Measurements from ENCODE around the gene CFAP54. TPM values are rescaled to one million over a fixed set of nuclear protein-coding genes. Genes with fewer than 3 reads are reported as not detected.

Gene CFAP54
- total RNA-seq, 1 donor from 2014 or later: 0.13 TPM

GRCh38 chr12:96776908-96777307 lies 287.5 kb downstream of the CFAP54 start:
- intact Hi-C loops (cut with DNase I): no loop called here
- no peak for ATAC-seq (ENCODE audit: poor library complexity)
- no peak for DNase-seq

GRCh38 chr12:96780330-96780729 lies 291.0 kb downstream of the CFAP54 start:
- no peak for ATAC-seq (ENCODE audit: poor library complexity)
- DNase-seq: no peak
- intact Hi-C loops (cut with DNase I): no loop called here

- intact Hi-C loops (cut with DNase I): no loop called here
Measured at GRCh38 chr12:96786791-96787190, 297.4 kb downstream of the CFAP54 start.

GRCh38 chr12:96803969-96804368 lies 314.6 kb downstream of the CFAP54 start:
- DNase-seq (no peak), ATAC-seq (ENCODE audit: poor library complexity) (no peak)
- intact Hi-C loops (cut with DNase I): no loop called here

More at GRCh38 chr12:96786791-96787190, 297.4 kb downstream of the CFAP54 start:
- DNase-seq: no peak
- no peak for ATAC-seq (ENCODE audit: poor library complexity)

- DNase-seq: no peak
- no peak for ATAC-seq (ENCODE audit: poor library complexity)
- intact Hi-C loops (cut with DNase I): no loop called here
Measured at GRCh38 chr12:96806272-96806671, 316.9 kb downstream of the CFAP54 start.

- DNase-seq (no peak), ATAC-seq (ENCODE audit: poor library complexity) (no peak)
- intact Hi-C loops (cut with DNase I): no loop called here
Measured at GRCh38 chr12:96807741-96808140, 318.4 kb downstream of the CFAP54 start.

GRCh38 chr12:96808587-96808986 lies 319.2 kb downstream of the CFAP54 start:
- ATAC-seq (ENCODE audit: poor library complexity) (no peak), DNase-seq (no peak)
- intact Hi-C loops (cut with DNase I): no loop called here

- intact Hi-C loops (cut with DNase I): no loop called here
- ATAC-seq (ENCODE audit: poor library complexity) (no peak), DNase-seq (no peak)
Measured at GRCh38 chr12:96809522-96809921, 320.1 kb downstream of the CFAP54 start.

- intact Hi-C loops (cut with DNase I): no loop called here
- DNase-seq (no peak), ATAC-seq (ENCODE audit: poor library complexity) (no peak)
Measured at GRCh38 chr12:96810057-96810456, 320.7 kb downstream of the CFAP54 start.

GRCh38 chr12:96810477-96810876 lies 321.1 kb downstream of the CFAP54 start:
- intact Hi-C loops (cut with DNase I): no loop called here
- no peak for ATAC-seq (ENCODE audit: poor library complexity)
- no peak for DNase-seq

- no peak for DNase-seq
- ATAC-seq (ENCODE audit: poor library complexity): no peak
- intact Hi-C loops (cut with DNase I): no loop called here
Measured at GRCh38 chr12:96811083-96811482, 321.7 kb downstream of the CFAP54 start.

- ATAC-seq (ENCODE audit: poor library complexity) (no peak), DNase-seq (no peak)
- intact Hi-C loops (cut with DNase I): no loop called here
Measured at GRCh38 chr12:96812153-96812552, 322.8 kb downstream of the CFAP54 start.

GRCh38 chr12:96814200-96814599 lies 324.8 kb downstream of the CFAP54 start:
- intact Hi-C loops (cut with DNase I): no loop called here
- no peak for DNase-seq
- no peak for ATAC-seq (ENCODE audit: poor library complexity)

- intact Hi-C loops (cut with DNase I): no loop called here
- ATAC-seq (ENCODE audit: poor library complexity): no peak
Measured at GRCh38 chr12:96821592-96821991, 332.2 kb downstream of the CFAP54 start.

GRCh38 chr12:96822641-96823040 lies 333.3 kb downstream of the CFAP54 start:
- intact Hi-C loops (cut with DNase I): no loop called here
- no peak for ATAC-seq (ENCODE audit: poor library complexity)
- DNase-seq: no peak

More at GRCh38 chr12:96821592-96821991, 332.2 kb downstream of the CFAP54 start:
- no peak for DNase-seq

GRCh38 chr12:96824074-96824837 lies 334.9 kb downstream of the CFAP54 start:
- DNase-seq: no peak
- intact Hi-C loops (cut with DNase I): no loop called here
- ATAC-seq (ENCODE audit: poor library complexity): no peak

- intact Hi-C loops (cut with DNase I): no loop called here
- ATAC-seq (ENCODE audit: poor library complexity) (no peak), DNase-seq (no peak)
Measured at GRCh38 chr12:96824838-96825236, 335.5 kb downstream of the CFAP54 start.

GRCh38 chr12:96828169-96828789 lies 338.9 kb downstream of the CFAP54 start:
- ATAC-seq (ENCODE audit: poor library complexity) (no peak), DNase-seq (no peak)
- intact Hi-C loops (cut with DNase I): no loop called here

- intact Hi-C loops (cut with DNase I): no loop called here
- DNase-seq (no peak), ATAC-seq (ENCODE audit: poor library complexity) (no peak)
Measured at GRCh38 chr12:96829354-96829753, 340.0 kb downstream of the CFAP54 start.

- no peak for DNase-seq
- intact Hi-C loops (cut with DNase I): no loop called here
- no peak for ATAC-seq (ENCODE audit: poor library complexity)
Measured at GRCh38 chr12:96831346-96831745, 342.0 kb downstream of the CFAP54 start.
